CD4-positive, alpha-beta T cell treated with Interleukin-15 for 4 hours (primary cell): ENCODE results near the gene FOXE1.

Source experiments
- DNase-seq: peaks from one replicate; pipeline ENCODE4 v3.0.0-alpha.2; 2020; ENCODE audit warnings: low spot score

FOXE1 gene

DNA sequence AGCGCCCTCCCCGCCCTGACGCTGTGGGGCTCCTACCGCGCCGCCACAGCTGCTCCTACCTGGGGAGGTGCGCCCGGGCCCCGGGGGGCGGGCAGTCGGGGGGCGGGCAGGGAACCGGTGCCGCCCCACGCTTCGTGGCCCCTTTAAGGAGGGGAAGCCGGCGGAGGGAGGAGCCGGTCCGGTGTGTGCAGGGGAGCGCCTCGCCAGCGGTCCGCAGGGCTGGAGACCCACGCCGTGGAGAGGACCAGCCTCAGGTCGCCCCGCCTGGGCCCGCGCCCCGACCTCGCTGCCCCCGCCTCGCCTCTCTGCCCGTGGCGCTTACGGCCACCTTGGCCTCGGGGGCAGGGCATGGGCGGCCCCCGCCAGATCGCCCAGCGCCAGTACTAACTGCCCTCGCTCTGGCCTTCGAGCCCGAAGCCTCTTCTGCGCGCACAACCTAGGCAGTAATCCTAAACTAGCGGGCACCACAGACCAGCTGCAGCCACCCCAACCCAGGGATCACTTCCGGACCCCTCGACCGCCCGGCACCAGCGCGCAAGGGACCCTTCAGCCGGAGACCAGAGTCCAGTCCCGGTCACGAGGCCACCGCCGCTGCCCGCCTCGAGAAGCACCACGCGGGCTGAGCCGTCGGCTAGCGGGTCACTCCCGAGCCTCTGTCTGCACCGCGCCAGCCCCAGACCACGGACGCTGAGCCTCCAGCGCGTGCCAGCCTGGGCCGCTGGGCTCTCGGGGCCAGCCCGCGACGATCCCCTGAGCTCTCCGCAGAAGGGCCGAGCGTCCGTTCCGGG, at the start of gene FOXE1:
FOXE1 (plus strand) TSS at position 171 of the 788 bp plus-strand sequence. CDS start 689 bp downstream, outside the sequence.
- no peak for DNase-seq

DNA sequence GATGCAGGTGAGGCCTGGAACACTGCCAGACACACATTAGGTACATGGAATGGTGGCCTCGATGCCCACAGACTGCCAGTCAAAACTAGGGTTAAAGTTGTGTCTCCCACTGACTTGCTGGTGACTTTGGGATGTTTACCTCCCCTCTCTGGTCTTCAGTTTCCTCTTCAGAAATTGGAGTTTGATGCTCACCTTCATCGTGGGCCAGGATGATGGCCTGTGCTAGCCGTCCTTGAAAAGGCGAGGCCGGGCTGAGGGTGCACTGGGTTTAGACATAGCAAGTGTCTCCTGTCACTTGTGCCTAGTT, 49.0 kb upstream of the FOXE1 start:
- DNase-seq, result no peak

DNA sequence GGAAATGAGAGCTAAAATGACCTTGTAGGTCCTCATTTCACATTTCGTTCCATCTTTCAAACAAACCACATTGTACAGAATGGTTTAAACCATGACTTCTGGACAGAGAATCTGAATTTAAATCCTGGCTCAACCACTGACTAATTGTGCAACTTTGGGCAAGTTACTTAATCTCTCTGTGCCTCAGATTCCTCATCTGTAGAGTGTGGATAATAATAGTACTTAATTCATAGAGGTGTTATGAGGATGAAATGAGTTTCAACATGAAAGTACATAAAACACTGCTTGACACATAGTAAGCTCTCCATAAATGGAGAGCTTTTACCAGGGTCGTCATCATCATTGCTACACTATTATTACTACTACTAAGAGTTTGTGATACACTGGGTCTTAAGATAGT, 46.3 kb upstream of the FOXE1 start:
- DNase-seq, result no peak

DNA sequence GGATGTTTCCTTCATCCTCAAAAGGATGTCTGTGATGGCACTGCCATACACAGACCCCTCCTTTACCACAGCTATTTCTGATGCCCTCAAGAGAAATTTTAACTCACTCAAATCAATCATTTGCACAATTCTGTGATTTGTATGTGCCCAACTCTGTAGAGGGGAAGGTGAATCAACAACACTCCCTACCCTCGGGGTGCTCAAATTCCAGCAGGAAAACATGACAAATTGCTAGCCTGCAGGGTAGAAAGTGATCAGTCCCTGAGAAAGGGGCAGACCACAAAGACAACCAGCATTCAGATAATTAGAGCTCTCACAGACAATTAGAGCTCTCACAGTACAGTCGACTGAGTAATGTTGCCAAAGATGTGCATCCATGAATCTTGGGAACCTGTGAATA, 45.3 kb upstream of the FOXE1 start:
- DNase-seq, result no peak

DNA sequence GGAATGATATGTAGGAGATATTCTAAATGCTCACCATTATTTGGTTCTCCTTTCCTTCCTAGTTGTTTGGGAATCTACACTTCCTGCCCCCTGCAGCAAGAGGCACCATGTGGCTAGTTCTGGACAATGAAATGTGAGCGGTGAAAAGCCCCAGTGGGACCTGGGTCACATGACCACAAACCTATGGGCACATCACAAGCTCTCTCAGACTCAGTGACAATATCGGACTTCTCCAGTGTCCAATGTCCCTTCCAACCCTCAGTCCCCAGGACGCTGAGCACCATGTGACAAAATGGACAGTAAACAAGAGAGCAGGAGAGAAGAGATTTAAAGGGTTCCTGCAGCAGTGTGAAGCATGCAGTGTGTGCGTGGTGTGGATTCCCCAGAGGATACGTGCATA, 44.6 kb upstream of the FOXE1 start:
- no peak for DNase-seq

DNA sequence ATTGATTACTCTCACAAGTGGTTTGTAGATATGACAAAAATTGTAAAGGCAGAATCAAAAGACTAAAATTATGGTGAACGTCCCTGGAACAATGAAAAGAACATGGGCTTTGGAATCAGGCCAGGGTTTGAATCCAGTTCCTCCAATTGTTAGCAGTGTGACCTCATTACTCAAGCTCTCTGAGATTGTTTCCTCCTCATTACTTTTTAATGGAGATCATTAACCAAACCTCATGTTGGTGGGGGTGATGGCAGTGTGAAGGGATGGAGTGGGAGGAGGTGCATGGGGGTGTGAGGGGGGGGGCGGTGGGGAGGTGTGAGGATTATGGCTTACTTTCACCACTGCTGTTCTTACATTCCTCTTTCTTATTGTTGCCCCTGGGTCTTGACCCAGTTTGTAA, 44.1 kb upstream of the FOXE1 start:
- no peak for DNase-seq

DNA sequence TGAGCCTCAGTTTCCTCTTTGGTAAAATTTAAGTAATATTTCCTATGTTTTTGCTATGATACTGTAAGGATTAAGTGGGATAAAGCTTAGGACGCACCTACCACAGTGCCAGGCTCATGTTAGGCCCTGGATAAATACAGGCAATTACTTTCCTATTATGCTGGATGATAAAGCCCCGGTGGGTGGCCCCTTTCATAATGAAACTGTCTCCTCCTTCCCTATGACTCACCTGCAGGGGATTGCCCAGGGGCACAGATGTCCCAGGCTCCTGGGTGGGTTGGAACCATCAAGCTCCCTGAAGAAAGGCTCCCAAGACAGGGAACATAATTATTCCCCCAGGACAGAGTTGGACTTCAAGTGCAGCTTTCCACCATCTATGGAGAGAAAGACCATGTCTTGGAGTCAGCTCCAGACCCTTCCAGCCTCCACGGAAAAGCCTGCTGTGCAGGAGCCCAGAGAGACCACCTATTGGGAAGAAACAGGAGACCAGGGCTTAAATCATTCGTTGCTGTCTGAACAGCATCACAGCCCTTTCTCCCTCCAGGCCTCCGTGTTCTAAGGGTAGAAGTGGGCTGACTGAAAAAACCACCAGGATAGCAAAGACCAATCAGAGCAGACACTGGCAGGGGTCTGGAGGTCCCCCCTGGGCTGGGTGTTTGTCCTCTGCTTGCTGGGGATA, 43.2 kb upstream of the FOXE1 start:
- DNase-seq, result no peak

DNA sequence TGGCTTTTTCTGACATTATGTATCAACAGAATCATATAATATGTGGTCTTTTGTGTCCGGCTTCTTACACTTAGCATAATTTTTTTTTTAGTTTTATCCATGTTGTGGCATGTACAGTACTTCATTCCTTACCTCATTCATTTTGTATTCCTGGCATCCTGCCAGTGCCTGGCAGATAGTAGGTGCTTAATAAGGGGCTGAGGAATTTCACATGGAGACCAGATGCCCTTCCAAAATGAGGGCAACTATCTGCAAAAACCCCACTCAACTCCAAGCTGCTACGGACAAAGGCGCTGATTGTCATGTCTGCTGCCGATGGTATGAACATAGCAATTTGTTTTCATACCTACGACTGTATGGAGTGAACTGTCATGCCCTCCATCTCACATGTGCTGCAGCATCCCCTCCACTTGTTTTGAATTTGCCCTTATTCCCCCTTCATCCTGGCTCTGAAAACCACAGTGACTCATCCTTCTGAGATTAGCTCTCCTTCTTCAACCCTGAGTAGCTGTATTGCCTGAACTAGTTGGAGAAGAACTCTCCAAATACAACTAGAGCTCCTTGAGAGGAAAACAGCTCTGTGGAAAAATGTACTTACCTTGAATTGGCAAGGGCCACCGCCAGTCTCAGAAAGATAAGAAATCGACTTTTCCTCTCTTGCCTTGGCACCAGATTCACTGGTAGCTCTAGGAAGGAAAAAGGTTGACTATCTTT, 41.3 kb upstream of the FOXE1 start:
- no peak for DNase-seq

DNA sequence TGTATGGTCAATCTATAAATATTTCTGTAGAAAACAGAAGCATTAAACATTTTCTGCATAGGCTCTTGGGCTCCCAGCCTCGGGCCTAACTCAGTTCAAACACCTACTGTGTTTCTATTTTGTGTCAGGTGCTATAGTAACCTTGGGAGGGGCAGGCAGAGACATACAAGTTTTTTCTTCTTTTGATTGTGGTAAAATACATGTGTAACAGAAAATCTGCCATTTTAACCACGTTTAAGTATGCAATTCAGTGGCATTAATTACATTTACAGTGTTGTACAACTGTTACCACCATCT, 40.8 kb upstream of the FOXE1 start:
- no peak for DNase-seq

DNA sequence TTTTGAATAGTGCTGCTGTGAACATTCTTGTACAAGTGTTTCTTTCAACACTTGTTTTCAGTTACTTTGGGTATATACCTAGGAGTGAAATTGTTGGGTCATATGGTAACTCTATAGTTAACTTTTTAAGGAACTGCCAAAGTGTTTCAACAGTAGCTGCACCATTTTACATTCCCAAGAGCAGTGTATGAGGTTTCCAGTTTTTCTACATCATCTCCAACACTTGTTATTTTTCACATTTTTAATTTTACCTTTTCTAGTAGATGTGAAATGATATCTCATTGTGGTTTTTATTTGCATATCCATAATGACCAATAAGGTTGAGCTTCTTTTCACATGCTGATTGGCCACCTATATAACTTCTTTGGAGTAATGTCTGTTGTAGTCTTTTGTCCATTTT, 40.0 kb upstream of the FOXE1 start:
- DNase-seq, result no peak

DNA sequence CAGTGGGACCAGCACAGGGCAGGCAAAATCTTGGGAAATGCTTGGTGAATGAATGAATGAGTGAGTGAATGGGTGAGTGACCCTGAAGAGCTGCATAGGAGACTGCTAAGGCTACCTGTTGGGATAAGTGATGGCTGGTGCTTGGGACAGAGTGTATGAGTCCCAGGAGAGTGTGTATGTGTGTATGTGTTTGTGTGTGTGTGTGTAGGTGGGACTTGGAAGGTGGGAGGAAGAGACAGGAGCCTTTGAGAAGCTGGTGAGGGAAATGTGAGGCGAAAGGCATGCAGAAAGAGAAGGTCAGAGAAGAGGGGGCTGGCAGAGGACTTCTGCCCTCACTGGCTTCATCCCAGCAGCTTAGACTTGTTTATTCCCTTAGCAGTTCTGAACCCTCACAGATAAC, 33.3 kb upstream of the FOXE1 start:
- DNase-seq, result no peak

DNA sequence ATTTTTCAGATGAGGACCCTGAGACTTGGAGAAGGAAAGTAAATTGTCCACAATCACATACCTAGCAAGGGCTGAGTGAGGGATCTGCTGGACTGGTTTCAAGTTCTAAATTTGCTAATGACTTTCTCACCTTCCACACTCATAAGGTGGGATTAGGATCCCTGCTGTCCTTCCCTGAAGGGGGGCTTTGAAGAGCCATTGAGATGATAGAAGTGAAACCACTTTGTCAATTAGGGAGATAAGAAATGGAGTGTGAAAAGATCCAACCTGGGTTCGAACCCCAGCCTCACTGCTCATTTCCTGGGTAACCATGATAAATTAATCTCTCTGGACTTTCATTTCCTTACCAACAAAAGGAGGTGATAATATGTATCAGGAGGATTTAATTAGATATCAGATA, 32.7 kb upstream of the FOXE1 start:
- no peak for DNase-seq

DNA sequence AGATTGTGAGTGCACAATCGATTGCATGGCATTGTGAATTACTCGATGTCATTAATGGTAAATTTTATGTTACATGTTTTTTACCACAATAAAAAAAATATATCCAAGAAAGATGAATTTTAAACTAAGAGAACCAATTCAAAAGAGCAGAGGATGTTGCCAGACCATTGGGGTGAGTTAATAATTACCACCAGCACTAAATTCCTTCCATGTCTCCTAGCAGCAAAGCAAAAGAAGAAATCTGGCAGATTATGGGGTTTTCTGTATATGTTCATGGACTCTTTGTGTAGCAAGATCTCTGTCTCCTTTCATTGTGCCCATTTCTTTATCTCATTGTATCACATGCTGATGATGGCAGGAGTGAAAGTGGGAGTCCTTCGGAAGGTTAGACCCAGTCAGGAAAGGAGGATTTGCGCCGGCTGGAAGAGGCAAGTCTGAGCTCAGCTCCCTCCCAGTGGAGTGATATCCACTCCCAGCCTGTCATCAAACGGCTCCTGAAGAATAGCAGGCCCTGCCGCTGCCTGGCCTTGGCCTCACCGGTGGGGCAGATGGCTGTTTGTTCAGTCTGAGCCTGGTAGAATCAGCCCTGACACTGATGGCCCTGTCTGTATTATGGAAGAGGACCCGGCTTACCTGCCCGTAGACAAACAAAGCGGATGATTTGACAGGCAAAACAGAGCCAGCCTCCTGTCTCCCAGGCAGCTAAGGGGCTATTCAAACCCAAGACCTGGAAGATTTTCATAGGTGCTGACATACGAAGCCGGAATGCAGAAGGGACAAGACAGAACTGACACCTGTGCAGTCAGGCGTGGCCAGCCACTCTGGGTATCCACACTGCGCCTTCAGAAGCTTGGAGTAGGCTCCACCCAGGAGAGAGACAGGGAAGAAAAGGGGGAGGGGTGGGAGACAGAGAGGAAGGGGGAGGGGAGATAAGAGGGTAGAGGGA, 21.9 kb upstream of the FOXE1 start:
- DNase-seq, result no peak

DNA sequence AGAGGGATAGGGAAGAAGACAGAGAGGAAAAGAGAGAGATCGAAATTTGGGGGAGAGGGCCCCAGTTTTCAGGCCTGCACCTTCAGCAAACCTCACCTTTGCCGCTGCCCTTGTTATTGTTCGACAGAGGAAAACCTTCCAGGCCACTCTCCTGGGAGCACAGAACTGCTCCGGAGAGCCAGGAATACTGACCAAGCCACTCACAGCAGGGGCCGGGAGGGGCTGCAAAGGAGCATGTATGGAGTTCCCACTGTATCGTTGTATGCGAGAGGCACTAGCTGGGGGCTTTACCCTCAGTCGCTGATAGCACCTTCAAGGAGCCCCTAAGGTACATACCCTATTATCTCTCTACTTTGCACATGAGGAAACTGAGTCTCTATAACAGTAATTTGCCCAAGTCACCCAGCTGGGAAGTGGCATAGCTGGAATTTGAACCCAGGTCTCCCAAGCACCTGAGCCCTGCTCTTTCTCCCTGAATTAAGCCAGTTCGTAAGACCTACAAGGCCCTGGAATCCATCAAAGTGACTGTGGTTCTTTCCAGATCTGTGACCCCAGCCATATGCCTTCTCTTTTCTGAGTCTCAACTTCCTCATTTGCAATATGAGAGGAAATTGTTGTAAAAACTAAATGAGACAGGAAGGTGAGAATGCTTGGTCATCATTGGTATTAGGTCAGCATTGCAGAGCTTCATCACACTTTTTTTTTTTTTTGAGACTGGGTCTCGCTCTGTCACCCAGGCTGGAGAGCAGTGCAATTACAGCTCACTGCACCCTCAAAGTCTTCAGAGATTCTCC, 21.0 kb upstream of the FOXE1 start:
- no peak for DNase-seq

DNA sequence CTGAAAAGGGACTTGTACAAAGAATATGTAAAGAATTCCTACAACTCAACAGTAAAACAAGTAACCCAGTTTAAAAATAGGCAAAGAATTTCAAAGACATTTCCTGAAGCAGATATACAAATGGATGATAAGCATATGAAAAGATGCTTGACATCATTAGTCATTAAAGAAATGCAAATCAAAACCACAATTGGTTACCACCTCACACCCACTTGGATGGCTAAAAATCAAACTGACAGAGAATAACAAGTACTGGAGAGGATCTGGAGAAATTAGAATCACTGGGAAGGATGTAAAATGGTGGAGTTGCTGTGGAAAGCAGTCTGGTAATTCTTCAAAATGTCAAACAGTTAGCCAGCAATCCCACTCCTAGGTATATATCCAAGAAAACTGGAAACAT, 12.5 kb upstream of the FOXE1 start:
- no peak for DNase-seq

DNA sequence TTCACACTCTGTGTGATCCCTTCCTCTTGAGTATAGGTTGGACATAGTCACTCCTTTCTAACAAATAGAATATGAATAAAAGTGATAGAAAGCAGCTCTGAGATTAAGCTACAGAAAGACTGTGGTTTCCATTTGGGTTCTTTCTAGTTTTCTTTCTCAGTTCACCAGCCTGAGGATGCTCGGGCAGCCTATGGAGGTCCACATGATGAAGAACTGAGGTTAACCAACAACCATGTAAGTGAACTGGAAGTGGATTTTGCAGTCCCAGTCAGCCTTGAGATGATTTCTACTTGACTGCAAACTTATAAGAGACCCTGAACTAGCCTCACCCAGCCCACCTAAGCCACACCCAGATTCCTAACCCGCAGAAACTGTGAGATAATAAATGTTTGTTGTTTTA, 10.1 kb upstream of the FOXE1 start:
- no peak for DNase-seq

DNA sequence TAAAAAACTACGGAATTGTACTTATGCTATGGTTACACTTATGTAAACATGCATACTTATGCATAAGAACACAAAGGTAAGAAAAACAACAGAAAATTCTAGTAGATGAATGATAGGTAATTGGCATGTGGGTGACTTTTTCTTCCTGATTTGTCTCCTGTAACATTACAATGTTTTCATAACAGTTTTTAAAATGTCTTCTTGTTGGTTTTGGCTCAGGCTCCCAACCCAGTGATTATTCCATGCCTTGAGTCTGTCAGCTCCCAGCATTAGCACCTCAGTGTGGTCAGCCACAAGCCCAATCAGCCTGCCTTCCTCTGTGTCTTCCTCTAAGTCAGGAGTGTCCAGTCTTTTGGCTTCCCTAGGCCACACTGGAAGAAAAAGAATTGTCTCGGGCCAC, 7.9 kb upstream of the FOXE1 start:
- no peak for DNase-seq

DNA sequence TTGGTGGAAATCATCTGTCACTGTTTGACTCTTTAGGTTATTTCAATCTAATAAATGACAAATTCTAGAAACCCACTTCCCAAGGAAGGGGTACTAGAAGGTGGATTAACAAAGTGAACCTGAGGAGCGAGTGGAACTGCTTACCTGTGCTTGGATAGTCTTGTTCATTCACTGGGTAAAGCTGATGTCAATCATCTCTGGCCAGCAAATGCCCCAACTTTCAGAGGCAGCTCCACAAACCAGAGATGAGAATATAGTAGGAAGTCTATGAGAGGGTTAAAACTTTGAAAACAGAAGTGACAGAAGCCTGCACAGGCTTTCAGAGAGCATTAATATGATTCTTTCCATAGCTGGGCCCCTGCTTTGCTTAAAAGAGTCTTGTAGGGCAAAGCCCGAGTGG, 7.3 kb upstream of the FOXE1 start:
- DNase-seq, result no peak

DNA sequence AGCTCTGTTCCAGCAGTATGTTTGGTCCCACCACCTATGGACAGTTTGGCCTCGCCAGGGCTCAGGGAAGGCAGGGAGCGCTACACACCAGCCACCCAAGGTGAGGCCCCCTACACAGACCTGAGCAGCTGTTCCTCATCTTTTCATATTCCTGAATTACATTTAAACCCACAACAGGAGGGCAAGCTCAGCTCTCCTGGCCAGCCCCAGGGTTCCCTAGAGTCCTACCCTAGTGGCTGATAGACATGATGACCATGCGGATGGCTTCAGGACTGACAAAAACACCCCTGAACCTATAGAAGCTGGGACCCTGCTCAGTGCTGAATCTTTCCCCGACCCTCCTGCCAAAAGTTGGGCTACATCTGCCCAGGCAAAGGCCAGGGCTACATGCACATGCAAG, 6.7 kb upstream of the FOXE1 start:
- no peak for DNase-seq

DNA sequence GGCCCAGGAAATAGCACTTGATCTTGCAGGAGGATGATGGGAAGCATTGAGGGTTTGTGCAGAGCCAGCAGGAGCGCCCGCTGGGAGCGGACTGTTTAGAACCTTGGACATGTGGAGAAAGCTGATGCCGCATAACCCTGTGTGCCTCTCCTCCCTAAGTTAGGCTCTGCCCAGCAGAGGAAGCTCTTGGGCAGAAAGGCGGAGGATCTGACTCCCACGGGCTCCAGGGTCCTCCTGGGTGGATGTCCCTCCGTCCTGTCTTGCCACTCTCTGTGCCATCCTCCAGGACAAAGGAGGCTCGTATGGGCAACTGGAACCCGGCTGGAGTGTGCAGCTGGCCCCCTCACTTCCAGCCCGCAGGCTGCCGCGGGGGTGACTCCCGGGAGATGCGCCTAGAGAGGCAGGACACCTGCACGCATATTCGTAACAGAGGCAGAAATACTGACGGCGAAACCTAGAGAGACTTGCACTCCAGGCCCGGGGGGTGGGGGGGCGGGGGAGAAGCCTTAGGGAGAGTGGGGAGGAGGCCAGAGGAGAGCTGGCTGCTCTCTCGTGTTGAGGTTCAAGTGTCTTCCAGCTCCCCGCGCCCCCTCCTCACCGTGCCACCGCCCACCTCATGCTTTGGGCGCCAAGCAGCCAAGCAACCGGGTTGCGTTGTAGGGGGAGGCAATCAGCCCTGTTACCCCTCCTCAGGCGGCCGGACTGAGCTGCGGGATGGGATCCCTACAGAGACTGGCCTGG, 5.4 kb upstream of the FOXE1 start:
- no peak for DNase-seq

DNA sequence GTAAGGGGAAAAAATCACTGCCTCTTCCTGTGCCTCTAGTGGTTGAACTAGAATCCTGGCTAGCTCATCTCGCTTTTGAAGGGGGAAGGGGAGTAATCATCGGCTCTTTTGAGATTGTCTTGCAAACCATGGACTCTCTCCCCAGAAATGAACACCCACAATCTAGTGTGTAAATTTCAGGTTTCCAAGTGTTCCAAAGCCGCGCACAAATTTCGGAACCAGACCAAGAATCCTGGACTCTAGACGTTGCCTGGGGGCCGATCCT, 4.9 kb upstream of the FOXE1 start:
- no peak for DNase-seq
